A549 (cell line): ENCODE data around the gene XPO1.

Source experiments
- CTCF ChIP-seq: fragments of >200 bp; sonication (Bioruptor Twin); formaldehyde crosslinking; IDR thresholded peaks from 3 replicates; pipeline ENCODE4 v1.5.1; 2016
- EP300 ChIP-seq, 2 experiments: fragments of >200 bp; sonication (Bioruptor Twin); formaldehyde crosslinking; IDR thresholded peaks; 2 replicates in 1 of 2; 3 replicates in 1 of 2; pipeline ENCODE4 v1.6.1; 2016 to 2017
- FOSL2 ChIP-seq, 2 experiments: fragments of 450-650 bp in 1 of 2; fragments of >200 bp in 1 of 2; sonication (Bioruptor Twin) in 1 of 2; formaldehyde crosslinking; IDR thresholded peaks; 2 replicates each; pipeline versions ENCODE4 v1.5.0 to v1.6.1; 2016 to 2020; ENCODE audit warnings: mild to moderate bottlenecking in 1 of 2, moderate library complexity in 1 of 2
- POLR2A ChIP-seq: IDR thresholded peaks from 2 replicates; pipeline ENCODE4 v1.6.1; 2012; ENCODE audit warnings: mild to moderate bottlenecking, low read length

GRCh38 chr2:61439241-61440002 lies 98.7 kb downstream of the XPO1 start:
- TF ChIP-seq EP300 (IDR thresholded peaks at IDR 0.05) (no peak), FOSL2 (IDR thresholded peaks at IDR 0.05) (no peak), FOSL2 (CRISPR knock-in tag; IDR thresholded peaks at IDR 0.05) (no peak), CTCF (no peak), POLR2A (no peak)
